ENCODE results near the gene ARHGAP27.

The ARHGAP27 gene

DNA sequence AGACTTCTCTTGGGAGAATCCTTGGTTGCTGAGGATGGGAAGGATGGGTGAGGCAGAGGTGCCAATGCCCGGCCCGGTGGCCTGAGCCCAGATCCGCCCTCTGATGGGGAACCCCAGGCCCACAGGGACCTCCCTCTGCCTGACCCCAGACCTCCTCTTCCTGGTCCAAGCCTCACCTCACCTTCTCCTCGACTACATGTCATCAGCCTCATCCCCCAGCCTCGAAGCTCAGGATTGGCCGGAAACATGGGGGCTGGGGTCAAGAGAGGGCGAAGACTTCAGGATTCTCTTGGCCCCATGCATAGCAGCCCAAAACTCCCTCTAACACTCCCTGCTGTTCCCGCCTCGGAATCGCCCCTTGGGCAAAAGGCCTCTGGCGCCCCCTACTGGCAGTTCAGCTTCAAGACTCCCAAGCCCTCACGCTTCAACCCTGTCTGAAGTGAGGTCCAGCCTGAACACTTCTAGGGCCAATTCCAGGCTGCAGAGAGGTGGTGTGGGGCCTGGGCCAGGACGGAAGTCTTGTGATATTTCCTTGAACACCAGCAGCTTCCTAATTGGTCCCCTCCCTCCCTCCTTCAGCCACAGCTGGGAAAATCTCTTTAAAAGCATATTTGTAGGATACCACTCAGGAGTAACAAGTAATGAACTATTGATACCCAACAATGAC, 47.2 kb downstream of the ARHGAP27 start:
- TF ChIP-seq TCF12 (IDR thresholded peaks at IDR 0.05; ENCODE audit: low read depth), result 0 out of 2 replicates have a peak, but pooled peaks have one; percentile 25
- no peak for TF ChIP-seq EGR1 (IDR thresholded peaks at IDR 0.05)
- TF ChIP-seq TEAD4 (IDR thresholded peaks at IDR 0.05), result 0 out of 2 replicates have a peak, but pooled peaks have one; percentile 10
- no peak for TF ChIP-seq YY1 (IDR thresholded peaks at IDR 0.05; ENCODE audit: low read depth)
- TF ChIP-seq, protein P1, sequence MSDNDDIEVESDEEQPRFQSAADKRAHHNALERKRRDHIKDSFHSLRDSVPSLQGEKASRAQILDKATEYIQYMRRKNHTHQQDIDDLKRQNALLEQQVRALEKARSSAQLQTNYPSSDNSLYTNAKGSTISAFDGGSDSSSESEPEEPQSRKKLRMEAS (IDR thresholded peaks at IDR 0.05), result peak; percentile 70
- peak; percentile 100 for TF ChIP-seq RAD21 (IDR thresholded peaks at IDR 0.05; ENCODE audit: low read depth)
- peak; percentile 18; the same call in 1 of the 2 replicates for TF ChIP-seq ZBTB7A (IDR thresholded peaks at IDR 0.05; ENCODE audit: low read depth)

DNA sequence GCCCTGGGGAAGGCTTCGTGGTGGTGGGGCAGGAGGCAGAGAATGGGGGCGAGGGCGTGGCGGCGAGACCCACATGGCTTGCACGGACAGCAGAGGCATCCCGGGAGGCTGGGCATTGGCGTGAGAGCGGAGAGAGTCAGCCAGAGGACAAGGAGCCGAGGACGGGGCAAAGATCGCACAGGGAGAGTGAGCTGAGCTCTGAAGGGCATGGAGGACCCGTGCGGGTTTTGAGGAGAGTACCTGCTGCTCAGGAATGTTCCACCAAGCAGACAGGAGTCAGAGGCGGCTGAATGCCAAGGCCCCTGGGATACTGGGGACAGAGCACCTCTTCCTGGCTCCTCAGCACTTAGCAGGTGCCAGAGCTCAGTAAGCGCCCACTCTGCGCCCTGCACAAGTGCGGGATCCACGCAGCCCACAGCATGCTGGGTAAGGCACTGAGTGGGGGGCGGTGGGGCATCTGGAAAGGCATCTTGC, 47.8 kb downstream of the ARHGAP27 start:
- TF ChIP-seq EP300 (IDR thresholded peaks at IDR 0.05; ENCODE audit: borderline replicate concordance) (peak; percentile 9; the same call in 1 of the 2 replicates), RAD21 (IDR thresholded peaks at IDR 0.05; ENCODE audit: low read depth) (peak; percentile 53), EGR1 (IDR thresholded peaks at IDR 0.05) (no peak), TEAD4 (IDR thresholded peaks at IDR 0.05) (peak; percentile 64), TCF12 (IDR thresholded peaks at IDR 0.05; ENCODE audit: low read depth) (peak; percentile 39; the same call in 1 of the 2 replicates), NFIC (IDR thresholded peaks at IDR 0.05) (no peak)
- TF ChIP-seq, protein P2, sequence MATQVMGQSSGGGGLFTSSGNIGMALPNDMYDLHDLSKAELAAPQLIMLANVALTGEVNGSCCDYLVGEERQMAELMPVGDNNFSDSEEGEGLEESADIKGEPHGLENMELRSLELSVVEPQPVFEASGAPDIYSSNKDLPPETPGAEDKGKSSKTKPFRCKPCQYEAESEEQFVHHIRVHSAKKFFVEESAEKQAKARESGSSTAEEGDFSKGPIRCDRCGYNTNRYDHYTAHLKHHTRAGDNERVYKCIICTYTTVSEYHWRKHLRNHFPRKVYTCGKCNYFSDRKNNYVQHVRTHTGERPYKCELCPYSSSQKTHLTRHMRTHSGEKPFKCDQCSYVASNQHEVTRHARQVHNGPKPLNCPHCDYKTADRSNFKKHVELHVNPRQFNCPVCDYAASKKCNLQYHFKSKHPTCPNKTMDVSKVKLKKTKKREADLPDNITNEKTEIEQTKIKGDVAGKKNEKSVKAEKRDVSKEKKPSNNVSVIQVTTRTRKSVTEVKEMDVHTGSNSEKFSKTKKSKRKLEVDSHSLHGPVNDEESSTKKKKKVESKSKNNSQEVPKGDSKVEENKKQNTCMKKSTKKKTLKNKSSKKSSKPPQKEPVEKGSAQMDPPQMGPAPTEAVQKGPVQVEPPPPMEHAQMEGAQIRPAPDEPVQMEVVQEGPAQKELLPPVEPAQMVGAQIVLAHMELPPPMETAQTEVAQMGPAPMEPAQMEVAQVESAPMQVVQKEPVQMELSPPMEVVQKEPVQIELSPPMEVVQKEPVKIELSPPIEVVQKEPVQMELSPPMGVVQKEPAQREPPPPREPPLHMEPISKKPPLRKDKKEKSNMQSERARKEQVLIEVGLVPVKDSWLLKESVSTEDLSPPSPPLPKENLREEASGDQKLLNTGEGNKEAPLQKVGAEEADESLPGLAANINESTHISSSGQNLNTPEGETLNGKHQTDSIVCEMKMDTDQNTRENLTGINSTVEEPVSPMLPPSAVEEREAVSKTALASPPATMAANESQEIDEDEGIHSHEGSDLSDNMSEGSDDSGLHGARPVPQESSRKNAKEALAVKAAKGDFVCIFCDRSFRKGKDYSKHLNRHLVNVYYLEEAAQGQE (IDR thresholded peaks at IDR 0.05; ENCODE audit: low read depth), result no peak

DNA sequence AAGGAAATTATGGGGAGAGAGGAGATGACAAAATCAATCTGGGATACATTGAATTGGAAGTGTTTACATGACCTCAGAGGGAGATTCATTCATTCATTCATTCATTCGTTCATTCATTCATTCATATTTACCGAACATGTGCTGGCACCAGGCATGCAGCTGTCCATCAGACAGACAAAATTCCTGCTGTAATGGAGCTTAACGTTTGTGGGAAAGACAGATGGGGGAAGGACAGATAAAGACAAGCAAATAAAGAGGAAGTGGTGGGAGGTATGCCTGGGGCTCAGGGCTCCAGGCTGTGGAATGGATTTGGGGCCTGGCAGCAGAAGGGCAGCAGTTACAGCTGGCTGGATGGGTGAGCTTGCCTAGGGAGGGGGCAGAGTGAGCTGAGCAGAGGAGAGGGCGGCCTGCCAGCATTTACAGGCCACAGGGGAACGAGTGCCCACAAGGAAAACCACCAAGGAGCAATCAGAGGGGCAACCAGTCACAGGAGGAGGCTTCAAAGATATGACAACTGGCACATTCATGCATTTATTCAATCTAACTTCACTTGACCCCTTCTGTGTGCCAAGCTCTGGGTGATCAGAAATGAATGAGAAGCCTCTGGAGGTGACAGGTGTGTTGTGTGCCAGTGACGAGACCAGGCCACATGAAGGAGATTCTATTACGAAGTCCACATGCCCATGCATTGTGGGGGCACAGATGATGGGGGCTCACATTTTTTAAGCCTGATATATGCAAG, 48.5 kb downstream of the ARHGAP27 start:
- 0 out of 2 replicates have a peak, but pooled peaks have one; percentile 10 for TF ChIP-seq EP300 (IDR thresholded peaks at IDR 0.05; ENCODE audit: borderline replicate concordance)
- TF ChIP-seq ZBTB7A (IDR thresholded peaks at IDR 0.05; ENCODE audit: low read depth), result 0 out of 2 replicates have a peak, but pooled peaks have one; percentile 23
- no peak for TF ChIP-seq TAF1 (IDR thresholded peaks at IDR 0.05; ENCODE audit: low read depth)
- TF ChIP-seq TCF12 (IDR thresholded peaks at IDR 0.05; ENCODE audit: low read depth), result no peak
- no peak for TF ChIP-seq TEAD4 (IDR thresholded peaks at IDR 0.05)
- TF ChIP-seq CEBPB (IDR thresholded peaks at IDR 0.05), result no peak
- TF ChIP-seq, protein P2 (IDR thresholded peaks at IDR 0.05; ENCODE audit: low read depth), result no peak
- no peak for TF ChIP-seq EGR1 (IDR thresholded peaks at IDR 0.05)
- TF ChIP-seq, protein P3, sequence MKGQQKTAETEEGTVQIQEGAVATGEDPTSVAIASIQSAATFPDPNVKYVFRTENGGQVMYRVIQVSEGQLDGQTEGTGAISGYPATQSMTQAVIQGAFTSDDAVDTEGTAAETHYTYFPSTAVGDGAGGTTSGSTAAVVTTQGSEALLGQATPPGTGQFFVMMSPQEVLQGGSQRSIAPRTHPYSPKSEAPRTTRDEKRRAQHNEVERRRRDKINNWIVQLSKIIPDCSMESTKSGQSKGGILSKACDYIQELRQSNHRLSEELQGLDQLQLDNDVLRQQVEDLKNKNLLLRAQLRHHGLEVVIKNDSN (IDR thresholded peaks at IDR 0.05), result no peak
- no peak for TF ChIP-seq CREB1 (IDR thresholded peaks at IDR 0.05; ENCODE audit: low read depth)
- no peak for TF ChIP-seq FOXM1 (IDR thresholded peaks at IDR 0.05; ENCODE audit: borderline replicate concordance, low read depth)
- TF ChIP-seq, protein P1 (IDR thresholded peaks at IDR 0.05), result no peak

DNA sequence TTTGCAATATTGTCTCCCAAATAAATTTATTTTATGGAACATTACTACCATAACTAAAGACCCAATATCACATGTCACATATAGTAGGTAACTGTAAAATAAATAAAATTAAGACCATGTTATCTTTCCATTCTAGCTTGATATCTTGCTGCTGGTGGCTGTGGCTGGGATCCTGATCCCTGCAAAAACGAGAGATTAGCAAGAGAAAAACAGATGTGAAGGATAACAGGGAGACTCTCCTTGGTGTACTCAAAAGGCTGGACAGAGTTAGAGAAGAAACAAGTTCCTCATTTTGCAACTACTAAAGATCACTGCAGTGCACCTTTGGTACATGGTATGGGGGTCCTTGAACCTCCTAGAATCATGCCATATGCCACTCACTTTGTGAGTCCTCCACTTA, 49.7 kb downstream of the ARHGAP27 start:
- no peak for TF ChIP-seq NFIC (IDR thresholded peaks at IDR 0.05)
- TF ChIP-seq YY1 (IDR thresholded peaks at IDR 0.05; ENCODE audit: low read depth), result no peak
- no peak for TF ChIP-seq FOXM1 (IDR thresholded peaks at IDR 0.05; ENCODE audit: borderline replicate concordance, low read depth)
- no peak for TF ChIP-seq CEBPB (IDR thresholded peaks at IDR 0.05)
- no peak for TF ChIP-seq EGR1 (IDR thresholded peaks at IDR 0.05)
- no peak for TF ChIP-seq CREB1 (IDR thresholded peaks at IDR 0.05; ENCODE audit: low read depth)
- TF ChIP-seq ZBTB7A (IDR thresholded peaks at IDR 0.05; ENCODE audit: low read depth), result no peak
- TF ChIP-seq, protein P2 (IDR thresholded peaks at IDR 0.05; ENCODE audit: low read depth), result no peak
